Left renal pelvis (tissue), 4 donors: ENCODE results near the gene FAF2. TPM values are rescaled to one million over a fixed set of nuclear protein-coding genes. Genes with fewer than 3 reads are reported as not detected.
"Not testable (repeated sequence)": the region's sequence is repeated elsewhere in the genome, so short reads cannot be mapped to it uniquely, and the experiment has no call there.

ENCODE experiments used
- DNase-seq, 4 donors: peaks; one replicate each; pipeline ENCODE4 v3.0.0-alpha.2; 2013; ENCODE audit warnings: low read depth in 4 of 4, low spot score in 3 of 4
- polyA plus RNA-seq, 4 donors: library from polyadenylated mRNA; unstranded; fragments of 120-200 nt; gene quantifications; one replicate each; pipeline ENCODE4 v1.2.1, GENCODE V29; 2013; ENCODE audit not compliant: insufficient read length in 4 of 4

The FAF2 gene
- polyA plus RNA-seq, 4 donors: 46.3 to 52.9 (median 49.5) TPM

- no peak for DNase-seq
These were observed 6.7 kb downstream of the FAF2 start for GRCh38 chr5:176454724-176455394.

DNA sequence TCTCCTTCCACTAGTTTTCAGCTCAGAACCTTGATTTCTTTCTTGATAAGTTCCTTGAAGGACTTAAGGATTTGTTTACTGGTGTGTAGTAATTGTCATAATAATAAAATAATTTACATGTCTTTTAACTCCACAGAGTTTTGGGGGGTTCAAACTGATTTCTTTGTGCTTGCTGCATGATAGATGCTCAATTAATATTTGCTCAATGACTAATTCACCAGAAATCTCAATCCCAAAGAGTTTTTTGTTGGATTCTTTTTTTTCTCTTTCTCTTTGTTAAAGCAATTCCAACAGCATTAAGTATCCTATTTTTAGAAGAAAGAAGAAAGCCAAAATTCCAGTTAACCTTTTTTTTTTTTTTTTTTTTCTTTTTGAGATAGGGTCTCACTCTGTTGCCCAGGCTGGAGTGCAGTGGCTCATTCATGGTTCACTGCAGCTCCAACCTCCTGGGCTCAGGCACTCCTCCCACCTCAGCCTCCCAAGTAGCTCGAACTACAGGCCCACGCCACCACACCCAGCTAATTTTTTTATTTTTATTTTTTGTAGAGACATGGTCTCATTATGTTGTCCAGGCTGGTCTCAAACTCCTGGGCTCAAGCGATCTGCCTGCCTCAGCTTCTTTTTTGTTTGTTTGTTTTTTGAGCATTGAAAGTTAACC, 10.8 kb downstream of the FAF2 start:
- DNase-seq: no peak

DNA sequence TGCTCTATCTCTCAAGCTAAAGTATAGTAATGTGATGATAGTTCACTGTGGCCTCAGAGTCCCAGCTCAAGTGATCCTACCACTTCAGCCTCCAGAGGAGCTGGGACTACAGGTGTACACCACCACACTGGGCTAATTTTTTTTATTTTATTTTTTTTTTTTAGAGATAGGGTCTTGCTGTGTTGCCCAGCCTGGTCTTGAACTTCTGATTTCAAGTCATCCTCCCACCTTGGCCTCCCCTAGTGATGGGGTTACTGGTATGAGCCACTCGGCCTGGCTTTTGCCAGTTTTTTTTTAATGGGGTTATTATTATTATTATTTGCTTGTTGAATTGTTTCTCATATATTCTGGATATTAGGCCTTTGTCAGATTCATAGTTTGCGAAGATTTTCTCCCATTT, 13.2 kb downstream of the FAF2 start:
- no peak for DNase-seq

GRCh38 chr5:176463113-176463764, 15.1 kb downstream of the FAF2 start:
- no peak for DNase-seq

GRCh38 chr5:176466245-176466871, 18.2 kb downstream of the FAF2 start:
- no peak for DNase-seq

GRCh38 chr5:176469296-176469695, 21.1 kb downstream of the FAF2 start:
- no peak for DNase-seq

GRCh38 chr5:176470539-176470938, 22.4 kb downstream of the FAF2 start:
- DNase-seq: no peak

DNA sequence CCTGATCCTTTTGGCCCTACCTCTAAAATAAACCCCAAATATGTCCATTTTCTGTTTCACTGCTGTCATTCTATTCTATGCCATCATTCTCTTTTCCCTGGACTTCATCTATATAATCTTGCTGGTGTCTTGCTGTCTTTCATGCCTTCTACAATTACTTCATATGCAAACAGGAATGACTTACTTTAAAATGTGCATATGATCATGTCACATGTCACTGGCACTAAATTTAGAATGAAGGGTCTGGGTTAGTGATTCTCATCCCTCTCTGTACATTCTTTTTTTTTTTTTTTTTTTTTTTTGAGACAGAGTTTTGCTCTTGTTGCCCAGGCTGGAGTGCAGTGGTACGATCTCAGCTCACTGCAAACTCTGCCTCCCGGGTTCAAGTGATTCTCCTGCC, 22.9 kb downstream of the FAF2 start:
- no peak for DNase-seq

- no peak for DNase-seq
These were observed 25.3 kb downstream of the FAF2 start for GRCh38 chr5:176473335-176474006.

GRCh38 chr5:176474476-176474875, 26.3 kb downstream of the FAF2 start:
- no peak for DNase-seq

- DNase-seq: no peak
These were observed 33.5 kb downstream of the FAF2 start for GRCh38 chr5:176481711-176482110.

- no peak for DNase-seq
These were observed 37.0 kb downstream of the FAF2 start for GRCh38 chr5:176485176-176485575.

DNA sequence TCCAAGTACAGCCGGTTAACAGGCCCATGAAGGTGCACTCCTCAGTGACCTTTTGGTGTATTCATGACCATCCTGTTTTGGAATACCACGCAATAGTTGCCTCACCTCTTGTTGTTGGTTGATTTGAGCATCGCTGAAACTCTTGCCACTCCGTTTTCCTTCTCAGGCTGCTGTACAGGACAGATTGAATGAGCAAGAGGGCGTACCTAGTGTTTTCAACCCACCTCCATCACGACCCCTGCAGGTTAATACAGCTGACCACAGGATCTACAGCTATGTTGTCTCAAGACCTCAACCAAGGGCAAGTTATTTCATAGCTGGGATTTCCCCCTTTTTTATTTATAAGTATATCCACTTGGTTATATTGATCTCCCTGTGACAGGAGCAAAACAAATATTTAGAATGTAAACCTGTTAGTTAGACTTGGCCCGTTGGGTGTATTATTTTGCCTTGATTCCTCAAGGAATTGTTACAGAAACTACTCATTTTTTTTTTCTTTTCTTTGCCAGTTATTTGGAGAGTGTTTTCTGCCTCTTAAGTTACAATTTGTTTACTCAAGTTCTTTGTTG, 38.1 kb downstream of the FAF2 start:
- DNase-seq: no peak

DNA sequence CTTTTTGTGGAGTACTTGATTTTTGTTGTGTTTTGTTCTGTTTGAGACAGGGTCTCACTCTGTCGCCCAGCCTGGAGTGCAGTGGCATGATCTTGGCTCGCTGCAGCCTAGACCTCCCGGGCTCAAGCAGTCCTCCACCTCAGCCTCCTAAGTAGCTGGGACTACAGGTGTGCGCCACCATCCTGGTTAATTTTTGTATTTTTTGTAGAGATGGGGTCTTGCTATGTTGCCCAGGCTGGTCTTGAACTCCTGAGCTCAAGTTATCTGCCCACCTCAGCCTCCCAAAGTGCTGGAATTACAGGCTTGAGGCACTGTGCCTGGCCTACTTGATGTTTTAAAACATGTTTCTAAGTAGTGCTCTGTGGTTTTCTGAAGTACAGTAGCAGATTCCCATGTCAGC, 39.0 kb downstream of the FAF2 start:
- DNase-seq: not testable (repeated sequence)

- DNase-seq: no peak
These were observed 40.9 kb downstream of the FAF2 start for GRCh38 chr5:176489077-176489476.

- no peak for DNase-seq
These were observed 42.1 kb downstream of the FAF2 start for GRCh38 chr5:176490301-176490700.

- DNase-seq: no peak
These were observed 42.9 kb downstream of the FAF2 start for GRCh38 chr5:176491101-176491502.

DNA sequence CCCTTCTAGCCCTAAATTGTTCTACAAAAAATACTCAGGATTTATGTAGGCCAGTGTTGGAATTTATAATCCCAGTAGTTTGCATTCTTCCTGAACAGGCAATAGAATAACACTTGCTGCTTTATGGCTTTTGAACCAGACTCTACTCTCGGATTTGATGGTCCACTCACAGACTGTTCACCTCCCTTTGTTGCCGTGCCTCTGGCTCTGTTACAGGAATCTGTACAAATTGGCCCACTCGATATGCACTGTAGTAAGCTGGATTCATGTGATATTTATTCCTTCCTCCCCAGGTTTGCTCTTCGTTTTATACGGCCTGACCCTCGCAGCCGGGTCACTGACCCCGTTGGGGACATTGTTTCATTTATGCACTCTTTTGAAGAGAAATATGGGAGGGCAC, 43.7 kb downstream of the FAF2 start:
- no peak for DNase-seq

- DNase-seq: no peak
These were observed 44.2 kb downstream of the FAF2 start for GRCh38 chr5:176492431-176492830.

GRCh38 chr5:176497852-176498251, 49.7 kb downstream of the FAF2 start:
- no peak for DNase-seq

GRCh38 chr5:176499273-176499672, 51.1 kb downstream of the FAF2 start:
- no peak for DNase-seq
